RCC 7860 (cell line): ENCODE data around the gene PCBP1.
"Not testable (repeated sequence)": the region's sequence is repeated elsewhere in the genome, so short reads cannot be mapped to it uniquely, and the experiment has no call there.

Experiments
- DNase-seq: peaks from one replicate; pipeline ENCODE4 v3.0.0-alpha.2; 2015; ENCODE audit warnings: low spot score
- FAIRE-seq: peaks from 2 replicates; lab custom pipeline; 2012; peaks lifted over from hg19 to GRCh38; lab: Jason Lieb, UNC

Gene PCBP1

GRCh38 chr2:70080610-70081200, 6.6 kb upstream of the PCBP1 start:
- FAIRE-seq (no peak), DNase-seq (no peak)

DNA sequence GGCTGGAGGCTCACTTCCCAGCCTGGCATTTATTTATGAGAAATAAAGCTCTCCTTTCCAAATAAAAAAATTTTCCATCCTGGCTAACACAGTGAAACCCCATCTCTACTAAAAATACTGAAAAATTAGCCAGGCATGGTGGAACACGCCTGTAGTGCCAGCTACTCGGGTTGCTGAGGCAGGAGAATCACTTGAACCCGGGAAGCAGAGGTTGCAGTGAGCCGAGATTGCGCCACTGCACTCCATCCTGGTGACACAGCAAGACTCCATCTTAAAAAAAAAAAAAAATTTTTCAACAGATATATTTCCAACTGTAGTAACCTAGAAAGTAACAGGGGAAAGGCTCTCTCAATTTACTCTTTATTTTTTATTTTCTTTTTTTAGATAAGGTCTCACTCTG, 6.1 kb upstream of the PCBP1 start:
- DNase-seq: no peak
- no peak for FAIRE-seq

DNA sequence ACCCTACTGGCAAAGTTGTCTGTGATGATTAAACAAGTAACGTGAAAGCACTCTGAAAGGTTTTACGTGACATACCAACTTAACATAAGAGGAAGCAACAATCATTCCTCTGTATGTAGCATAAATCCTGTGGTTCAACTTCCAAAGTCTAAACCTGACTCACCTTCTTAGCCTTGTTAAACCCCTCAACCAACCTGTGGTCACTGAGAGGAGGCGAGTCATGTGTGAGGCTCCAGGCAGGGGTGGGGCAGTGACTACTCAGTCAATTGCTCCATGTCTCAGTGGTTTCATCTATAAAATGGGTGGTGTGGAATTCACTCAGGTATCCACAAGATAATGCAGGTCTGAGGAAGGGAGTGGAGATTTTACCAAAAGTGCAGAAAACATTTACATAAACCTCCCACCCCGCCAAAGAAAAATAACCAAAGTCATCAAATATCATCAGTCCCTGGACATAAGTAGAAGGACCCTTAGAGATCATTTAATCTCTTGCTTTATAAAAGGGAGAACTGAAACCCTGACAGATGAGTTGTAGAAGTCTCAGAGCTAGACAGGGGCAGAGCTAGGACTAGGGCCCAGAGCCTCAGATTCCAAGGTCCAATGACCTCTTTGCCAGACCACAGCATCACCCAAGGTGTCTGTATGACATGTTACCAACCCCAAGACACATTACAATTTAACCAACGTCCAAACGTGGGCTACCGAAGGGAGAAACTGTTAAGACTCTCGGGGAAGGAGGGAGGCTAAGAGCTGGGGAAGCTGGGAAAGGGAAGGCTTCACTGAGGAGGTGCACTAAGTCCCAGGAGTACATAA, 3.7 kb upstream of the PCBP1 start:
- FAIRE-seq (peak; percentile 89), DNase-seq (peak; percentile 93)

DNA sequence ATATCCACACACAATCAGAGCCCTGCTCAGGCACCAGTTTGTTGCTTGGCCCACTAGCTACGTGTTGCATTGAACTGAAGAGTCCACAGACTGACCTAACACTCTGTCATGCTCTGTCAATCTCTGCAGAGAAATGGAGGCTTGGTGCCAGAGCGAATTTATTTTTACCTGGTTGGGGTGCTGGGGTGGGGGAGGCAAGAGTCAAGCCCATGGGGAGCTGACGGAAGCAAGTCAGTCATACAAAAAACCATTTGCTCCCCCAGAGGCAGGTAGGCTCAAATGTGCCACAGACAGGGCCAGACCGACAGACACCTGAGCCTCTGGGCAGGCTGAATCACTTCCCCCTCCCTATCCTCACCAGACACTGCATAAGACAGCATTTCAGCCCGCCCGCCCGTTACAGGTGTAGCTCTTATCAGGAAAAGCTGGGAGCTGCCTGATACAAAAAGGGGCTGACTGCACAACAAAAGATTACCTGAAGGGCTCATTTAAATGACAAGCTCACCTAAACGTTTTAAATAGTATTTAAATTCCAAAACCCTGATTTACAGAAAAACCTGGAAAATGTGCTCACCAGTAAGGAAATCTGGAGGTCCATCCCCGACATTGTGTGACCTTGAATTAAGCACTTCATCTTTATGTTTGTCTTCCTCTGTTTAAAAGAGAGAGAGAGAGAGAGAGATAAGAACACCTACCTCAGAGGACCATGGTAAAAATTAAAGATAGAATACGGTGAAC, 2.1 kb upstream of the PCBP1 start:
- no peak for FAIRE-seq
- DNase-seq: no peak

- DNase-seq (no peak), FAIRE-seq (no peak)
Observed at GRCh38 chr2:70085711-70086277, 1.5 kb upstream of the PCBP1 start.

- DNase-seq: no peak
- FAIRE-seq: no peak
Observed at GRCh38 chr2:70086278-70086837, 919 bp upstream of the PCBP1 start.

GRCh38 chr2:70087702-70088597, 673 bp downstream of the PCBP1 start:
- DNase-seq: peak; percentile 45

GRCh38 chr2:70088598-70089219, 1.4 kb downstream of the PCBP1 start:
- DNase-seq (no peak), FAIRE-seq (no peak)

More at GRCh38 chr2:70087702-70088597, 673 bp downstream of the PCBP1 start:
- FAIRE-seq: no peak

DNA sequence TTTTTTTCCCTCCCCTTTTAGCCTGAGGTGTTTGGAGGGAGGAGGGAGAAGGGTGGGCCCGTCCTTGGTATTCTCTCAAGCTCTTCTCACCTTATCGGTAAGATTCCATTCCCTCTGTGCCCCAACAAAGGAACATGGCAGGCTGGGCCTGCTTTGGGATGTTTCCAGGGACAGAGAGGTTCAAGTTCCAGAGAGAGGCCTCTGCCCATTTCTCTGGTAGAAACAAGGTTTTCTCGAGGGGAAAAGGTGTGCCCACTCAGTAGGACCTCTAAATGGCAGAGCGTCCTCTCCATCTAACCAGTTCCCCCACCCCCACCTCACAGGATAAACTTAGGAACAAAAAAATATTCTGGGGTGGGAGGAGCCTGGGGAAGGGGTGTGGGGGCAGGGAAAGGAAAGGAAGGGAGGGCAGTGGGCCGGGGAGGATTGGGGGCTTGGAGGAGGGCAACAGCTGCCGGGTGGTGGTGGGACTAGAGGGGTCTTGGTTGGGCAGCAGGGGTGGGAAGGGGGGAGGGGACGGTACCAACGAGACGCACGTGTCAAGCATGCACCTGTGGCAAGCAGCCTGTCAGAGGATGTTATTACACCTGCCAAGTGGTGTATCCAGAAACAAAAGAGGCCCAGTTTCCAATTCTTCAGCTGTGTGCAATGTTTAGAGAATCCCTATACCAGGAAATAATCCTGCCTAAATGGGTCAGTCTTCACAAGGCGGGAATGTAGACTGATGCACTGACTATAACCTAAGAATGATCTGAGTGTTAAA, 2.1 kb downstream of the PCBP1 start:
- DNase-seq (no peak), FAIRE-seq (no peak)

- FAIRE-seq: no peak
- DNase-seq: no peak
Observed at GRCh38 chr2:70089983-70090525, 2.8 kb downstream of the PCBP1 start.

GRCh38 chr2:70090706-70091334, 3.5 kb downstream of the PCBP1 start:
- DNase-seq (no peak), FAIRE-seq (no peak)

GRCh38 chr2:70091364-70091763, 4.1 kb downstream of the PCBP1 start:
- DNase-seq (no peak), FAIRE-seq (no peak)

DNA sequence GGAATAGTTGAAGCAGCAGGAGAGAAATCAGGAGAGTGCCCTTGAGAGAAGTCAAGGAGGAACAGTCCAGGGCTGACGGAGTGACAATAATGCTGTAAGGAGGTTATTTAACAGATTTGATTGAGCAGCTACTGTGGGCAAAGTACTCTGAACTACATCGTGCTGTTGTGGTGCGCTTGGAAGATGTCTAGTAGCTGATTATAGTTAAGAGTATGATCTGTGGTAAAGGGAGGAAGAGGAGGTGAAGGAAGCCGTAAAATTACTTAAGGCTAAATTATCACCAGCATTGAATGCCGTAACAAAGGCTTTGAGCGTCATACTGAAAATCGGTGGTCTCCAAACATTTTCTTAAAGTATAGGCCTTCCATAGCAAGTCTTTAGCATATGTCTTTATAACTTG, 4.5 kb downstream of the PCBP1 start:
- no peak for DNase-seq
- no peak for FAIRE-seq

DNA sequence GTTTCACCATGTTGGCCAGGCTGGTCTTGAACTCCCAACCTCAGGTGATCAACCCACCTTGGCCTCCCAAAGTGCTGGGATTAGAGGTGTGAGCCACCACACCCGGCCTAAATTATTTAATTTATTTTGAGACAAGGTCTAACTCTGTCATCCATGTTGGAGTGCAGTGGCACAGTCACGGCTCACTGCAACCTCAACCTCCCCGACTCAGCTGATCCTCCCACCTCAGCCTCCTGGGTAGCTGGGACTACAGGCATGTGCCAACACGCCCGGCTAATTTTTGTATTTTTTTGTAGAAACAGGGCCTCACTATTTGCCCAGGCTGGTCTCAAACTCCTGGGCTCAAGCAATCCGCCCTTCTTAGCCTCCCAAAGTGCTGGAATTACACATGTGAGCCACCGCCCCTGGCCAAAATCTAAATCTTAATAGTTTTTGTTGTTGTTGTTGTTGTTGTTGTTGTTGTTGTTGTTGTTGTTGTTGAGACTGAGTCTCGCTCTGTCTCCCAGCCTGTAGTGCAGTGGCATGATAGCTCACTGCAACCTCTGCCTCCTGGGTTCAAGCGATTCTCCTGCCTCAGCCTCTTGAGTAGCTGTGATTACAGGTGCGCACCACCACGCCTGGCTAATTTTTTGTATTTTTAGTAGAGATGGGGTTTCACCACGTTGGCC, 5.4 kb downstream of the PCBP1 start:
- not testable (repeated sequence) for FAIRE-seq, DNase-seq

DNA sequence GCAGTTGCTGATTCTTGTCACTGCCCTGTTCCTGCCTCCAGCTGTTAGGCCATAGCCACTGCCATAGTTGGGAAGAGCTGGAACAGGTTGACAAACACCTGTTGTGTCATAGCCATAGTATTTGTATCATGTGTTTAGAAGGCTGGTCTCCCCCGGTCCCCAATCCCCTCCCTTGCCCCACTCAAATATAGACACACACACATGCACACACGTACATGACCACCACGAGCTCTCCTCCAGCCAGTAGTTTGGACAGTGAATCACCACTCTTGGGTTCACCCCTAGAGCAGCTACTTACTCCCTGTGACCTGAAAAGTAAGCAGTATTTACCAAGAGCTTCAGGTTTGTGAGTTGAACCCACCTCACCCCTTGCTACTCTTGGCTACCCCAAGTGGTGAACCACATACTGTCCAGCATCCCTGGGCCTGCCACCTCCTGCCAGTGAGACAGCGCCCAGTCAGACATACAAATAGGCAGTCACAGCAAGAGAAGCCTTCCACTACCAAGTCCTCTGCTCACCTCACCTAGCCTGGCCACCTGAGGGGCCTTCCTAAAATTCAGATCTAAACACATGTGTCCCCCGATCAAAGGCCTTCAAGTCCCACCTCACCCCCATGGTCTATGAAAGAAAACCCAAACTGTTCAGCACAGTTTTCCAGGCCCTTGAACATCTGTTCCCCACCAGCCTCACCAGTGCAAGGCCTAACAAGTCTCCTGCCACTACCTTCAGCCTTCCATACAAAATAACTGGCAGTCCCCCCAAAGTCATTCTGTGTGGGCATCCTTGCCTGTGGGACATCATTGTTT, 7.1 kb downstream of the PCBP1 start:
- no peak for FAIRE-seq
- no peak for DNase-seq

DNA sequence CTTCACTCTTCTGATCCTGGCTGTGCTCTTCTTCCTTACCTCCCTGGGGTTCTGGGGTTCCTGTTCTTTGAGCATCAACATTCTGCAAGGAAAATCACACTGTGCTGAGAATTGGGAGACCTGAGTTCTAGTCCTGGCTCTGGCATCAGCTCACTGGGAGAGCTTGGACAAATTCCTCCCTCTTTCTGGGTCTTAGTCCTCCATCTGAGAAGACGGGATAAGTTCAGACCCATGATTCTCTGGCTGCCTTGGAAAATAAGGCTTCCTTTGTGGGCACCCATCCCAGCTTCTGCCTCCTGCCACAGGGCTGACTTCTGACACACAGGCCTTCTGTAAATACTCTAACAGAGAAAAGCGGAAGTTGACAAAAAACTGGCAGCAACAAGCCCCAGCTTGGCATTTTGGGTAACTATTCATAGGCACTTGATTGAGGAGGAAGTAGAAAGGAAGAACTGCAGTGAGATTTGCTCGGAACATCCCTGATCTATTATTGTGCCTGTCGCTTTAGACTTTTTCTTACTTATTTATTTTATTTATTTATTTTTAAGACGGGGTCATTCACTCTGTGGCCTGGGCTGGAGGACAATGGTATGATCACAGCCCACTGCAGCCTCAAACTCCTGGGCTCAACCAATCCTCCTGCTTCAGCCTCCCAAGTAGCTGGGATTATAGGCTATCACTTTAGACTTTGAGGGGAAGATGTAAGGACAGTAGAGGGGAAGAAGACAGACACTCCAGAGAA, 7.9 kb downstream of the PCBP1 start:
- no peak for DNase-seq
- no peak for FAIRE-seq
